Neural cell (in vitro differentiated cells): ENCODE data around the gene AFG3L2. TPM values are rescaled to one million over a fixed set of nuclear protein-coding genes. Genes with fewer than 3 reads are reported as not detected.

Source experiments
- H2AFZ ChIP-seq: fragments of 200-600, 300-800 bp; sonication (generic), shearing (Covaris generic); 2 replicates; pipeline ENCODE4 v1.6.0; 2014; ENCODE audit warnings: low read depth, mild to moderate bottlenecking, antibody characterized with exemption, low read length, moderate library complexity
- H3F3A ChIP-seq: fragments of 200-600 bp; shearing (Covaris generic); 2 replicates; pipeline ENCODE4 v1.6.1; 2016; ENCODE audit warnings: mild to moderate bottlenecking, moderate library complexity, mixed read lengths, antibody characterized with exemption, low read length; ENCODE audit not compliant: insufficient read depth, poor library complexity, severe bottlenecking
- H3K27ac ChIP-seq: fragments of 200-600, 300-800 bp; sonication (generic), shearing (Covaris generic); 2 replicates; pipeline ENCODE4 v1.5.1; 2014; ENCODE audit warnings: mild to moderate bottlenecking, low read length, moderate library complexity
- H3K27me3 ChIP-seq: fragments of 300-800, 200-600 bp; sonication (generic), shearing (Covaris generic); 2 replicates; pipeline ENCODE4 v1.6.0; 2014; ENCODE audit warnings: mild to moderate bottlenecking, low read depth, low read length, moderate library complexity; ENCODE audit not compliant: insufficient read depth
- H3K36me3 ChIP-seq: fragments of 300-800, 200-600 bp; sonication (generic), shearing (Covaris generic); 2 replicates; pipeline ENCODE4 v1.5.1; 2014; ENCODE audit warnings: mild to moderate bottlenecking, antibody characterized with exemption, low read length, moderate library complexity; ENCODE audit not compliant: insufficient read depth
- H3K4me2 ChIP-seq: fragments of 300-800, 200-600 bp; sonication (generic), shearing (Covaris generic); 2 replicates; pipeline ENCODE4 v1.6.0; 2014; ENCODE audit warnings: mild to moderate bottlenecking, low read length
- H3K4me3 ChIP-seq: fragments of 300-800, 200-600 bp; sonication (generic), shearing (Covaris generic); 2 replicates; pipeline ENCODE4 v1.5.1; 2014; ENCODE audit warnings: mild to moderate bottlenecking, low read length, moderate library complexity
- H3K79me2 ChIP-seq: fragments of 200-600 bp; shearing (Covaris generic); replicated peaks from 2 replicates; pipeline ENCODE4 v1.6.0; 2014; ENCODE audit warnings: mild to moderate bottlenecking, low read length, moderate library complexity; ENCODE audit not compliant: insufficient read depth
- H3K9ac ChIP-seq: fragments of 300-800, 200-600 bp; sonication (generic), shearing (Covaris generic); 2 replicates; pipeline ENCODE4 v1.6.1; 2016; ENCODE audit warnings: mild to moderate bottlenecking, low read length, mixed read lengths
- H3K9me2 ChIP-seq: fragments of 200-600 bp; shearing (Covaris generic); 2 replicates; pipeline ENCODE4 v1.6.1; 2016; ENCODE audit warnings: mild to moderate bottlenecking, low read length, mixed read lengths; ENCODE audit not compliant: insufficient read depth
- H3K9me3 ChIP-seq: fragments of 200-600, 300-800 bp; sonication (generic), shearing (Covaris generic); 2 replicates; pipeline ENCODE4 v1.6.1; 2016; ENCODE audit warnings: mild to moderate bottlenecking, mixed run types, low read length, moderate library complexity, mixed read lengths
- H4K20me1 ChIP-seq: fragments of 200-600 bp; shearing (Covaris generic); 2 replicates; pipeline ENCODE4 v1.6.1; 2016; ENCODE audit warnings: mild to moderate bottlenecking, mixed run types; ENCODE audit not compliant: insufficient read depth
- EP300 ChIP-seq: fragments of 450-650 bp; conservative IDR thresholded peaks from 2 replicates; pipeline ENCODE4 v1.6.1; 2014; ENCODE audit warnings: antibody characterized with exemption, mild to moderate bottlenecking, moderate library complexity; ENCODE audit not compliant: poor library complexity, severe bottlenecking
- EZH2 ChIP-seq: fragments of 200-600, 300-800 bp; shearing (Covaris generic), sonication (generic); IDR thresholded peaks from 2 replicates; pipeline ENCODE4 v1.6.1; 2014; ENCODE audit warnings: antibody characterized with exemption, low read length, borderline replicate concordance, mild to moderate bottlenecking; ENCODE audit not compliant: insufficient read depth, poor library complexity, severe bottlenecking
- MXI1 ChIP-seq: fragments of 450-650 bp; conservative IDR thresholded peaks from 2 replicates; pipeline ENCODE4 v1.6.1; 2014; ENCODE audit warnings: antibody characterized with exemption, mild to moderate bottlenecking; ENCODE audit not compliant: poor library complexity, severe bottlenecking
- POLR2AphosphoS5 ChIP-seq: IDR thresholded peaks from 2 replicates; pipeline ENCODE4 v1.6.1; 2012
- RAD21 ChIP-seq: fragments of 450-650 bp; conservative IDR thresholded peaks from 2 replicates; pipeline ENCODE4 v1.6.1; 2014; ENCODE audit warnings: antibody characterized with exemption, mild to moderate bottlenecking, moderate library complexity
- SMC3 ChIP-seq: fragments of 450-650 bp; conservative IDR thresholded peaks from 2 replicates; pipeline ENCODE4 v1.6.1; 2014; ENCODE audit warnings: antibody characterized with exemption, mild to moderate bottlenecking, moderate library complexity; ENCODE audit not compliant: poor library complexity
- TAF1 ChIP-seq: IDR thresholded peaks from 2 replicates; pipeline ENCODE4 v1.6.1; 2012; ENCODE audit warnings: low read depth
- polyA plus RNA-seq: library from polyadenylated mRNA; depleted of rRNA; stranded (reverse); fragments of >200 nt; gene quantifications from 2 replicates; pipeline ENCODE4 v1.2.3, GENCODE V29; 2014
- TF ChIP-seq, protein P1 (sequence below): fragments of 450-650 bp; IDR thresholded peaks from 2 replicates; pipeline ENCODE4 v1.5.1; 2014; ENCODE audit warnings: antibody characterized with exemption, mild to moderate bottlenecking, moderate library complexity; ENCODE audit not compliant: poor library complexity, severe bottlenecking
- TF ChIP-seq, protein P2 (sequence below): IDR thresholded peaks from 2 replicates; pipeline ENCODE4 v1.6.1; 2012; ENCODE audit warnings: borderline replicate concordance

Gene AFG3L2
- polyA plus RNA-seq, 1 donor from 2014 or later, result 49.4 TPM

- TF ChIP-seq RAD21 (no peak), MXI1 (no peak), EP300 (no peak), SMC3 (no peak), TAF1 (no peak), EZH2 (no peak), POLR2AphosphoS5 (no peak)
- TF ChIP-seq, protein P1, sequence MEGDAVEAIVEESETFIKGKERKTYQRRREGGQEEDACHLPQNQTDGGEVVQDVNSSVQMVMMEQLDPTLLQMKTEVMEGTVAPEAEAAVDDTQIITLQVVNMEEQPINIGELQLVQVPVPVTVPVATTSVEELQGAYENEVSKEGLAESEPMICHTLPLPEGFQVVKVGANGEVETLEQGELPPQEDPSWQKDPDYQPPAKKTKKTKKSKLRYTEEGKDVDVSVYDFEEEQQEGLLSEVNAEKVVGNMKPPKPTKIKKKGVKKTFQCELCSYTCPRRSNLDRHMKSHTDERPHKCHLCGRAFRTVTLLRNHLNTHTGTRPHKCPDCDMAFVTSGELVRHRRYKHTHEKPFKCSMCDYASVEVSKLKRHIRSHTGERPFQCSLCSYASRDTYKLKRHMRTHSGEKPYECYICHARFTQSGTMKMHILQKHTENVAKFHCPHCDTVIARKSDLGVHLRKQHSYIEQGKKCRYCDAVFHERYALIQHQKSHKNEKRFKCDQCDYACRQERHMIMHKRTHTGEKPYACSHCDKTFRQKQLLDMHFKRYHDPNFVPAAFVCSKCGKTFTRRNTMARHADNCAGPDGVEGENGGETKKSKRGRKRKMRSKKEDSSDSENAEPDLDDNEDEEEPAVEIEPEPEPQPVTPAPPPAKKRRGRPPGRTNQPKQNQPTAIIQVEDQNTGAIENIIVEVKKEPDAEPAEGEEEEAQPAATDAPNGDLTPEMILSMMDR, result no peak
- TF ChIP-seq, protein P2, sequence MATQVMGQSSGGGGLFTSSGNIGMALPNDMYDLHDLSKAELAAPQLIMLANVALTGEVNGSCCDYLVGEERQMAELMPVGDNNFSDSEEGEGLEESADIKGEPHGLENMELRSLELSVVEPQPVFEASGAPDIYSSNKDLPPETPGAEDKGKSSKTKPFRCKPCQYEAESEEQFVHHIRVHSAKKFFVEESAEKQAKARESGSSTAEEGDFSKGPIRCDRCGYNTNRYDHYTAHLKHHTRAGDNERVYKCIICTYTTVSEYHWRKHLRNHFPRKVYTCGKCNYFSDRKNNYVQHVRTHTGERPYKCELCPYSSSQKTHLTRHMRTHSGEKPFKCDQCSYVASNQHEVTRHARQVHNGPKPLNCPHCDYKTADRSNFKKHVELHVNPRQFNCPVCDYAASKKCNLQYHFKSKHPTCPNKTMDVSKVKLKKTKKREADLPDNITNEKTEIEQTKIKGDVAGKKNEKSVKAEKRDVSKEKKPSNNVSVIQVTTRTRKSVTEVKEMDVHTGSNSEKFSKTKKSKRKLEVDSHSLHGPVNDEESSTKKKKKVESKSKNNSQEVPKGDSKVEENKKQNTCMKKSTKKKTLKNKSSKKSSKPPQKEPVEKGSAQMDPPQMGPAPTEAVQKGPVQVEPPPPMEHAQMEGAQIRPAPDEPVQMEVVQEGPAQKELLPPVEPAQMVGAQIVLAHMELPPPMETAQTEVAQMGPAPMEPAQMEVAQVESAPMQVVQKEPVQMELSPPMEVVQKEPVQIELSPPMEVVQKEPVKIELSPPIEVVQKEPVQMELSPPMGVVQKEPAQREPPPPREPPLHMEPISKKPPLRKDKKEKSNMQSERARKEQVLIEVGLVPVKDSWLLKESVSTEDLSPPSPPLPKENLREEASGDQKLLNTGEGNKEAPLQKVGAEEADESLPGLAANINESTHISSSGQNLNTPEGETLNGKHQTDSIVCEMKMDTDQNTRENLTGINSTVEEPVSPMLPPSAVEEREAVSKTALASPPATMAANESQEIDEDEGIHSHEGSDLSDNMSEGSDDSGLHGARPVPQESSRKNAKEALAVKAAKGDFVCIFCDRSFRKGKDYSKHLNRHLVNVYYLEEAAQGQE, result no peak
- no peaks in the 10 kb centered on the region for H3K9me3 ChIP-seq
- H4K20me1 ChIP-seq, result no peaks in the 10 kb centered on the region
- no peak overlapping the region for H3K4me2 ChIP-seq
- peaks cover 23% of the 10 kb centered on the region for H3K27me3 ChIP-seq
- no peaks in the 10 kb centered on the region for H3K36me3 ChIP-seq
- no peak overlapping the region for H3K4me3 ChIP-seq
- no peaks in the 10 kb centered on the region for H3K79me2 ChIP-seq
- H3K9me2 ChIP-seq, result no peaks in the 10 kb centered on the region
- no peak overlapping the region for H2AFZ ChIP-seq
- no peaks in the 10 kb centered on the region for H3F3A ChIP-seq
- H3K27ac ChIP-seq, result no peak overlapping the region
- H3K9ac ChIP-seq, result no peak overlapping the region
Observed at GRCh38 chr18:12283256-12283655, 93.8 kb downstream of the AFG3L2 start.

DNA sequence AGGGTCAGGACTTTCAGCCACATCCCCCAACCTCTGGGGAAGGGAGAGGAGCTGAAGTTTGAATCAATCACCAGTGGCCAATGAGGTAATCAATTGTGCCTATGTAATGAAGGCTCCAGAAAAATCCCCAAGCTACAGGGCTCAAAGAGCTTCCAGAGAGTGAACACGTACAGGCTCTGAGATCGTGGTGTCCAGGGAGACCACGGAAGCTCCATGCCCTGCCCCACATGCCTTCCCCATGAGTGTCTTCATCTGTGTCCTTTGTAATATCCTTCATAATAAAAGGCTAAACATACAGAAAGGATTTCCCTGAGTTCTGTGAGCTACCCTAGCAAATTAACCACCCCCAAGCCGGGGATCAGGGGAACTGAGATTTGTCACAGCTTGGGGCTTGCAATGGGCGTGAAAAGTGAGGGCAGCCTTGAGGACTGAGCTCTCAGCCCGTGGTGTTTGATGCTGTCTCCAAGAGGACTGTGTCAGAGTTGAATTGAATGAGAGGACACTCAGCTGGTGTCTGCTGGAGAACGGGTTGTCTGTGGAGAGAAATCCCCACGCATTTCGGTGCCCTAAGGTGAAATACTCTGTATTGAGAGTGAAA, 94.5 kb downstream of the AFG3L2 start:
- H3K9me2 ChIP-seq, result no peaks in the 10 kb centered on the region
- no peaks in the 10 kb centered on the region for H3F3A ChIP-seq
- peaks cover 16% of the 10 kb centered on the region for H3K27me3 ChIP-seq
- H4K20me1 ChIP-seq, result no peaks in the 10 kb centered on the region
- H3K79me2 ChIP-seq, result no peaks in the 10 kb centered on the region
- H3K4me2 ChIP-seq, result no peak overlapping the region
- TF ChIP-seq, protein P1, result no peak
- TF ChIP-seq EP300, result no peak
- no peak overlapping the region for H3K9ac ChIP-seq
- H3K27ac ChIP-seq, result no peak overlapping the region
- no peak overlapping the region for H2AFZ ChIP-seq
- no peak overlapping the region for H3K4me3 ChIP-seq
- no peaks in the 10 kb centered on the region for H3K9me3 ChIP-seq
- H3K36me3 ChIP-seq, result no peaks in the 10 kb centered on the region
